ENCODE measurements around the gene MAP2K3.

DNA sequence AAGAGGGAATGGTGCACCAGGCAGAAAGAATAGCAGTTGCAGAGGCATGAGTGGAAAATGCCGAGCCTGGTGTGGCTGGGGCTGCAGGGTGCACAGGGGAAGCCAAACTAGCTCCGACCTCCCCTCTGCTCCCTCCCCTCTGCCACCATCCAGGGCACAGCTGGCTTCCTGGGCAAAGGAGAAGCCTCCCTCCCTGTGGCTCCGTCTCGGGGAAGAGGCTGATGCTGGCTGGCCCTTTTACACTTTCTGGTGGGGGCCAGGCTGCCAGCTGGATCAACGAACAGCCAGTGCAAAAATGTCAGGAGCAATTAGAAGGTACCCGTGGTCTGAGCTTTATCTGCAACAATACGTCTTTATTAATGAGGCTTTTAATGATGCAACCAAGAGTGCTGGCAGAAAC lies 54.5 kb downstream of the MAP2K3 start:
- TF ChIP-seq, protein P1, sequence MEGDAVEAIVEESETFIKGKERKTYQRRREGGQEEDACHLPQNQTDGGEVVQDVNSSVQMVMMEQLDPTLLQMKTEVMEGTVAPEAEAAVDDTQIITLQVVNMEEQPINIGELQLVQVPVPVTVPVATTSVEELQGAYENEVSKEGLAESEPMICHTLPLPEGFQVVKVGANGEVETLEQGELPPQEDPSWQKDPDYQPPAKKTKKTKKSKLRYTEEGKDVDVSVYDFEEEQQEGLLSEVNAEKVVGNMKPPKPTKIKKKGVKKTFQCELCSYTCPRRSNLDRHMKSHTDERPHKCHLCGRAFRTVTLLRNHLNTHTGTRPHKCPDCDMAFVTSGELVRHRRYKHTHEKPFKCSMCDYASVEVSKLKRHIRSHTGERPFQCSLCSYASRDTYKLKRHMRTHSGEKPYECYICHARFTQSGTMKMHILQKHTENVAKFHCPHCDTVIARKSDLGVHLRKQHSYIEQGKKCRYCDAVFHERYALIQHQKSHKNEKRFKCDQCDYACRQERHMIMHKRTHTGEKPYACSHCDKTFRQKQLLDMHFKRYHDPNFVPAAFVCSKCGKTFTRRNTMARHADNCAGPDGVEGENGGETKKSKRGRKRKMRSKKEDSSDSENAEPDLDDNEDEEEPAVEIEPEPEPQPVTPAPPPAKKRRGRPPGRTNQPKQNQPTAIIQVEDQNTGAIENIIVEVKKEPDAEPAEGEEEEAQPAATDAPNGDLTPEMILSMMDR (IDR thresholded peaks at IDR 0.05; ENCODE audit: low read length): no peak
- TF ChIP-seq EZH2 (IDR thresholded peaks at IDR 0.05; ENCODE audit: borderline replicate concordance, low read length): no peak

Data from OCI-LY1 (cell line).